ENCODE data around the gene ZBED1.
"Not testable (repeated sequence)": the region's sequence is repeated elsewhere in the genome, so short reads cannot be mapped to it uniquely, and the experiment has no call there.

ZBED1 gene

GRCh38 chrX:2456091-2456490, 44.7 kb downstream of the ZBED1 start:
- not testable (repeated sequence) for DNase-seq (ENCODE audit: low read depth in 3 of 3)

GRCh38 chrX:2454620-2455019, 46.2 kb downstream of the ZBED1 start:
- not testable (repeated sequence) for DNase-seq (ENCODE audit: low read depth in 3 of 3)

GRCh38 chrX:2452799-2453198, 48.0 kb downstream of the ZBED1 start:
- DNase-seq (ENCODE audit: low read depth in 3 of 3), result no peak

- no peak for DNase-seq (ENCODE audit: low read depth in 3 of 3)
Observed at GRCh38 chrX:2452317-2452784, 48.4 kb downstream of the ZBED1 start.

GRCh38 chrX:2451501-2452316, 49.1 kb downstream of the ZBED1 start:
- no peak for DNase-seq (ENCODE audit: low read depth in 3 of 3)

- no peak for DNase-seq (ENCODE audit: low read depth in 3 of 3)
Observed at GRCh38 chrX:2450681-2451080, 50.1 kb downstream of the ZBED1 start.

GRCh38 chrX:2449135-2449886, 51.5 kb downstream of the ZBED1 start:
- DNase-seq (ENCODE audit: low read depth in 3 of 3), result no peak

- DNase-seq (ENCODE audit: low read depth in 3 of 3), result no peak
Observed at GRCh38 chrX:2447484-2447883, 53.3 kb downstream of the ZBED1 start.

GRCh38 chrX:2446815-2447214, 54.0 kb downstream of the ZBED1 start:
- no peak for DNase-seq (ENCODE audit: low read depth in 3 of 3)

GRCh38 chrX:2445662-2446623, 54.8 kb downstream of the ZBED1 start:
- no peak for DNase-seq (ENCODE audit: low read depth in 3 of 3)

GRCh38 chrX:2442694-2443093, 58.1 kb downstream of the ZBED1 start:
- DNase-seq (ENCODE audit: low read depth in 3 of 3), result no peak

GRCh38 chrX:2441466-2441865, 59.3 kb downstream of the ZBED1 start:
- no peak for DNase-seq (ENCODE audit: low read depth in 3 of 3)

- no peak for DNase-seq (ENCODE audit: low read depth in 3 of 3)
Observed at GRCh38 chrX:2439613-2440012, 61.2 kb downstream of the ZBED1 start.

Data from stimulated activated CD4-positive, alpha-beta T cell treated with anti-CD3 and anti-CD28 coated beads, TNF-alpha, amount 100 ng/mL, for 4 hours (primary cell).